GM12878 (cell line): ENCODE data around the gene PANX2. TPM values are rescaled to one million over a fixed set of nuclear protein-coding genes. Genes with fewer than 3 reads are reported as not detected.

Experiments used
- ATAC-seq: fragments of 200-7000 bp; cut with Tn5 transposase; 3 replicates; pipeline ENCODE4 v1.9.1; 2020; ENCODE audit warnings: mild to moderate bottlenecking, moderate library complexity
- BruUV-seq: library from RNA; stranded (reverse); fragments of 400-500 nt; replicated peaks from 2 replicates; lab custom pipeline; 2021; lab: Mats Ljungman, UMichigan
- CTCF ChIA-PET: fragments of 300-600 bp; sonication (Branson Sonifier 250); formaldehyde crosslinking; extraction: SDS; loops from one replicate; lab custom pipeline; 2021; ENCODE audit warnings: inconsistent platforms; lab: Yijun Ruan, JAX
- POLR2A ChIA-PET: fragments of 350-600 bp; formaldehyde crosslinking; extraction: SDS; loops from one replicate; lab custom pipeline; 2021; ENCODE audit warnings: inconsistent platforms; lab: Charles Lee
- RAD21 ChIA-PET: fragments of 300-600 bp; sonication (Branson Sonifier 250); formaldehyde crosslinking; loops from one replicate; lab custom pipeline; 2023; ENCODE audit warnings: antibody characterized with exemption; ENCODE audit not compliant: unreplicated experiment; lab: Charles Lee
- SMC1A ChIA-PET: fragments of 300-600 bp; sonication (Branson Sonifier 250); formaldehyde crosslinking; loops from one replicate; lab custom pipeline; 2023; ENCODE audit not compliant: unreplicated experiment, uncharacterized antibody; lab: Charles Lee
- DNase-seq: peaks from one replicate; pipeline ENCODE4 v3.0.0-alpha.2; 2011; ENCODE audit warnings: low read depth, low spot score
- FAIRE-seq: peaks from 3 replicates; lab custom pipeline; 2011; peaks lifted over from hg19 to GRCh38; lab: Jason Lieb, UNC
- H2AFZ ChIP-seq: 2 replicates; pipeline ENCODE4 v1.6.0; 2011; ENCODE audit warnings: low read depth, low read length, control low read depth; ENCODE audit not compliant: control insufficient read depth
- H3K27ac ChIP-seq: 2 replicates; pipeline ENCODE4 v1.5.1; 2011; ENCODE audit warnings: control low read depth; ENCODE audit not compliant: control insufficient read depth, insufficient read depth
- H3K27me3 ChIP-seq, 2 experiments: replicated peaks in 1 of 2; 2 replicates each; pipeline versions ENCODE4 v1.6.0 to v1.6.1; 2011; ENCODE audit warnings: low read length in 1 of 2; ENCODE audit not compliant: control insufficient read depth in 2 of 2, insufficient read depth in 2 of 2
- H3K36me3 ChIP-seq, 2 experiments: 2 replicates each; pipeline ENCODE4 v1.5.1; 2011; ENCODE audit warnings: low read length in 1 of 2; ENCODE audit not compliant: control insufficient read depth in 2 of 2, insufficient read depth in 2 of 2
- H3K4me1 ChIP-seq: 2 replicates; pipeline ENCODE4 v1.6.1; 2011; ENCODE audit warnings: mild to moderate bottlenecking, low read length, moderate library complexity, mixed read lengths; ENCODE audit not compliant: control insufficient read depth, insufficient read depth
- H3K4me2 ChIP-seq: 2 replicates; pipeline ENCODE4 v1.6.0; 2011; ENCODE audit warnings: control low read depth; ENCODE audit not compliant: control insufficient read depth, insufficient read depth
- H3K4me3 ChIP-seq: fragments of 200-600 bp; sonication (generic); 2 replicates; pipeline ENCODE4 v1.5.1; 2016
- H3K79me2 ChIP-seq: 2 replicates; pipeline ENCODE4 v1.6.0; 2011; ENCODE audit warnings: low read length; ENCODE audit not compliant: control insufficient read depth, insufficient read depth
- H3K9ac ChIP-seq: 2 replicates; pipeline ENCODE4 v1.8.0; 2011; ENCODE audit warnings: low read length, control low read depth, mixed read lengths; ENCODE audit not compliant: control insufficient read depth, insufficient read depth
- H3K9me3 ChIP-seq: replicated peaks from 3 replicates; pipeline ENCODE4 v1.5.1; 2011; ENCODE audit warnings: mild to moderate bottlenecking, low read length; ENCODE audit not compliant: control insufficient read depth, insufficient read depth
- H4K20me1 ChIP-seq: 2 replicates; pipeline ENCODE4 v1.6.0; 2011; ENCODE audit not compliant: control insufficient read depth, insufficient read depth
- BHLHE40 ChIP-seq, 2 experiments: fragments of 450-650 bp in 1 of 2; IDR thresholded peaks; 2 replicates each; pipeline ENCODE4 v1.6.1; 2011 to 2017; ENCODE audit warnings: low read depth in 2 of 2, borderline replicate concordance in 1 of 2, improper control_type of control experiment in 1 of 2, low read length in 1 of 2, mild to moderate bottlenecking in 1 of 2
- BMI1 ChIP-seq: fragments of 450-650 bp; IDR thresholded peaks from 2 replicates; pipeline ENCODE4 v1.6.1; 2016; ENCODE audit warnings: mild to moderate bottlenecking, moderate library complexity, borderline replicate concordance
- SRF ChIP-seq, 2 experiments: IDR thresholded peaks; 2 replicates each; pipeline ENCODE4 v1.6.1; 2011; ENCODE audit warnings: low read depth in 2 of 2, low read length in 2 of 2, mild to moderate bottlenecking in 1 of 2, moderate library complexity in 1 of 2
- WGBS: methylation state at CpG from one replicate; pipeline ENCODE4 v1.1.6; 2016; ENCODE audit warnings: low lambda C conversion rate; ENCODE audit not compliant: insufficient replicate concordance, insufficient coverage; ENCODE audit errors: missing lambda C conversion rate; 5-methylcytosine and 5-hydroxymethylcytosine counted together
- in situ Hi-C: fragments of 300-500 bp; cut with MboI; formaldehyde crosslinking; loops from 9 replicates; pipeline ENCODE4 v1.14.3; 2018; ENCODE audit warnings: mixed read lengths
- intact Hi-C: fragments of 100-400 bp; cut with micrococcal nuclease; formaldehyde crosslinking; loops from one replicate; pipeline ENCODE4 v1.14.2; 2022; ENCODE audit not compliant: unreplicated experiment
- polyA plus RNA-seq, 11 experiments: library from polyadenylated mRNA; depleted of rRNA in 4 of 11; unstranded in 6 of 11; stranded (reverse) in 5 of 11; fragments of >200 nt; fragmentation: Nextera tagmentation in 4 of 11; fragmentation: Illumina TruSeq in 1 of 11; extraction: Ambion mirVana in 4 of 11; extraction: Trizol in 1 of 11; gene quantifications; 1 replicate in 1 of 11; 2 replicates in 10 of 11; pipeline versions ENCODE4 v1.2.1 to v1.2.3, GENCODE V29; 2011 to 2016; ENCODE audit warnings: inconsistent platforms in 2 of 11, missing spikeins in 2 of 11, low read depth in 1 of 11
- total RNA-seq, 4 experiments: library from RNA; depleted of rRNA in 3 of 4; stranded (reverse); fragments of >200 nt in 3 of 4; fragmentation: Illumina TruSeq in 1 of 4; extraction: Trizol in 1 of 4; gene quantifications; 2 replicates each; pipeline versions ENCODE4 v1.2.1 to v1.2.3, GENCODE V29; 2013 to 2021

Gene PANX2
- total and polyA plus RNA-seq, 10 of the 15 experiments (the other 5 are each of a cell fraction or from before 2014, with no cell fraction given): 0.04 to 0.44 (median 0.17) TPM; not detected in 5

GRCh38 chr22:50207383-50208140 is 37.0 kb downstream of the PANX2 start:
- H3K9me3 ChIP-seq: no peaks in the 10 kb centered on the region
- peaks cover 4 to 19% of the 10 kb centered on the region in 2 experiments for H3K36me3 ChIP-seq
- DNase-seq (no peak), FAIRE-seq (no peak), ATAC-seq (peak; percentile 15; the same call in 2 of the 3 replicates)
- no peaks in the 10 kb centered on the region for H3K4me1 ChIP-seq
- no peaks in the 10 kb centered on the region for H3K27me3 ChIP-seq
- H3K79me2 ChIP-seq: peaks cover 2% of the 10 kb centered on the region
- H4K20me1 ChIP-seq: no peaks in the 10 kb centered on the region; the same call in 1 of the 2 replicates
- in situ Hi-C loops (loop anchor here (5.0 kb wide), 1 partner anchor 275 kb away; no protein-coding TSS in a partner anchor), intact Hi-C loops (no loop called here)
- ChIA-PET CTCF (interaction anchor here (0.7 to 2.3 kb wide), 5 partner anchors 17 to 274 kb away, joined by 3 to 13 read pairs (median 5); no protein-coding TSS in a partner anchor), POLR2A (interaction anchor here (0.6 kb wide), 1 partner anchor 273 kb away, joined by 3 read pairs; no protein-coding TSS in a partner anchor), SMC1A (interaction anchor here (0.7 kb wide), 1 partner anchor 530 kb away, joined by 3 read pairs; no protein-coding TSS in a partner anchor), RAD21 (interaction anchor here (1.9 kb wide), 1 partner anchor 59 kb away, joined by 4 read pairs; no protein-coding TSS in a partner anchor)
- TF ChIP-seq SRF (IDR thresholded peaks at IDR 0.05; ENCODE audit: low read depth in 2 of 2, low read length in 2 of 2) (no peak), BMI1 (no peak), BHLHE40 (IDR thresholded peaks at IDR 0.05; ENCODE audit: borderline replicate concordance in 1 of 2, low read depth in 2 of 2, low read length in 1 of 2) (0 out of 4 replicates have a peak, but pooled peaks of 1 of the 2 experiments have one; percentile 7)
- 30% methylated on average over 22 of the region's 23 CpGs for WGBS
- no peak overlapping the region for H3K9ac ChIP-seq
- BruUV-seq: no TSS peak
- no peak overlapping the region for H3K27ac ChIP-seq
- H3K4me2 ChIP-seq: no peak overlapping the region
- H2AFZ ChIP-seq: no peak overlapping the region
- no peak overlapping the region for H3K4me3 ChIP-seq
